ENCODE results near the gene SRGAP2.
"Not testable (repeated sequence)": the region's sequence is repeated elsewhere in the genome, so short reads cannot be mapped to it uniquely, and the experiment has no call there.

- not testable (repeated sequence) for TF ChIP-seq SUZ12 (IDR thresholded peaks at IDR 0.05); FOXM1 (IDR thresholded peaks at IDR 0.05; ENCODE audit: borderline replicate concordance); FOXA1 (IDR thresholded peaks at IDR 0.05); NFRKB (IDR thresholded peaks at IDR 0.05); BHLHE40 (IDR thresholded peaks at IDR 0.05; ENCODE audit: borderline replicate concordance); CTBP1 (IDR thresholded peaks at IDR 0.05; ENCODE audit: borderline replicate concordance); LEF1 (IDR thresholded peaks at IDR 0.05; ENCODE audit: borderline replicate concordance); ZNF384 (IDR thresholded peaks at IDR 0.05); SP1 (IDR thresholded peaks at IDR 0.05); HDGF (IDR thresholded peaks at IDR 0.05; ENCODE audit: borderline replicate concordance)
These were observed 29.8 kb downstream of the SRGAP2 start for GRCh38 chr1:206232970-206233645.

All from HEK293T (cell line).